GM19324 (cell line): ENCODE data around the gene XCR1.

Source experiments
- ATAC-seq: cut with Tn5 transposase; IDR thresholded peaks from one replicate; pipeline ENCODE4 v1.9.1; 2021; ENCODE audit warnings: mild to moderate bottlenecking, moderate library complexity; ENCODE audit not compliant: unreplicated experiment, low FRiP score

The XCR1 gene

DNA sequence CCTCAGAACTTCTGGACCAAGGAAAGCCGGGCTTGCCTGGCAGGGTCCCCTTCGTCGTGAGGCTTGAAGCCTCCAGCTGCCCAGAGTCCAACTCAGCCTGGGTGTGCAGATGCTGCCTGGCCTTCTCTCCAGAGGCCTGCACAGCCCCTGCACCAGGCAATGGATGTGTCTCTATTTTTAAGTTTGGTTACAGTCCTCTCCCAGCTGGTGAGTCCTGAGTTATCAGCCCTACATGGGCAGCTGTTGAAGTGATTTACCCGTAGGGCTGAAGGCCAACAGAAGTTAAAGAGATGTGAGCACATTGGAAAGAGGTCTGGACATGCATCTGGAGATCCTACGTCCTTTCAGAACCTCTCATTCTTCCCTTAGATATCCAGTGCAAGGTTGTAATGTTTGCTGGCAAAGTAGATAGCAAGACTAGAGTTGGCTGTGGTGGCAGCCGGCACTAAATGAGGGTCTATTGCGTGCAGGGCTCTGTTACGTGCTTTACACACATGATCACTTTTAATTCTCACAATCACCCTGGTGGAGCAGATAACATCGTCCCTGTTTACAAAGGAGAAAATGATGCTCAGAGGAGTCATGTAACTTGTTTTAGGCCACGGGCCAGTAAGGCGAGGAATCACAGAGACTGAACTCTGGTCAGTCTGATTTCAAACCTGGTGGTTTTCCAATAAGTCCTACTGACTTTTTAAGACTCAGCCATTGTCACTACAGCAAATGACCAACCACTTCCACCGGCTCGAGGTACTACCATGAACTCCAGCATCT is 41.6 kb downstream of the XCR1 start:
- ATAC-seq, result no peak

GRCh38 chr3:45984331-45985312 is 42.7 kb downstream of the XCR1 start:
- no peak for ATAC-seq

GRCh38 chr3:45983770-45984169 is 43.5 kb downstream of the XCR1 start:
- no peak for ATAC-seq

- no peak for ATAC-seq
Observed at GRCh38 chr3:45981346-45982074, 45.8 kb downstream of the XCR1 start.

GRCh38 chr3:45980819-45981218 is 46.5 kb downstream of the XCR1 start:
- ATAC-seq, result no peak

DNA sequence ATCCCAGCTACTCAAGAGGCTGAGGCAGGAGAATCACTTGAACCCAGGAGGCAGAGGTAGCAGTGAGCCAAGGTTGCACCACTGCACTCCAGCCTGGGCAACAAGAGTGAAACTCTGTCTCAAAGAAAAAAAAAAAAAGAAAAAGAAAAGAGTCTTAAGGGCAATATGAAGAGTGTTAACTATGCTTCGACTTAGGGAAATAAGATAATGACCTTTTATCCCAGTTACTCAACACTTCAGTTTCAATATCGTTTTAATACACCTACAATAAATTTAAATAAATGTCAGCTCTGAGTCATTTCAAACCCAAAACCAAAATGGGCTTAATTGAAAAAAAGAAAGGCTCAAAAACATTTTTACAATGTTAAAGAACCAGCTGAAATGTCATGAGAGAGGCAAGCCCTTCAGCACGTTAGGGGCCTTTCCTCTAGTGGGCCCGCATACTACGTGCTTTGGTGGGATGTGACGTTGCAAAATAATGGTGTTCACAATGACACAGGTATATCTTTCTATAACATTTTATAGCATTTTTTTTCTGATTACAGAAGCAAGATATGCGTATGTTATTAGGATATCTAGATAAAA is 47.0 kb downstream of the XCR1 start:
- ATAC-seq, result no peak

DNA sequence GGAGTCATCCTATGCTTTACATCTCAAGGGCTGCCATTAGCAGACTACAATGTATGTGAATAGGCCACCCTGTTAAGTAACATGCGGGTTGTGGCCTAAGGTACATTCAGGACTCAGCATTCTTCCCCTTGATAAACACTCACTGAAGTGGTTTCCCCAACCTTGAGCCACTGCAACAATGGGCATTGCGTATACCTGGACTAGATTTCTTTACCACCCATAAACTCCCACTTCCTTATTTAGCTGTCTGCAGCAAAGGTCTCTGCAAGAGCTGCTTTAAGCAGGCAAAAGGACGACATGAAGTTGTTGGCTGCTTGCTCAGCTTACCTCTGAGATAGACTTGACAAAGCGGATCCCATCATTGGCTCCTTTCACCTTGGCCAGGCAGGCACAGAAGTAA is 47.9 kb downstream of the XCR1 start:
- no peak for ATAC-seq

- no peak for ATAC-seq
Observed at GRCh38 chr3:45978006-45978761, 49.1 kb downstream of the XCR1 start.

DNA sequence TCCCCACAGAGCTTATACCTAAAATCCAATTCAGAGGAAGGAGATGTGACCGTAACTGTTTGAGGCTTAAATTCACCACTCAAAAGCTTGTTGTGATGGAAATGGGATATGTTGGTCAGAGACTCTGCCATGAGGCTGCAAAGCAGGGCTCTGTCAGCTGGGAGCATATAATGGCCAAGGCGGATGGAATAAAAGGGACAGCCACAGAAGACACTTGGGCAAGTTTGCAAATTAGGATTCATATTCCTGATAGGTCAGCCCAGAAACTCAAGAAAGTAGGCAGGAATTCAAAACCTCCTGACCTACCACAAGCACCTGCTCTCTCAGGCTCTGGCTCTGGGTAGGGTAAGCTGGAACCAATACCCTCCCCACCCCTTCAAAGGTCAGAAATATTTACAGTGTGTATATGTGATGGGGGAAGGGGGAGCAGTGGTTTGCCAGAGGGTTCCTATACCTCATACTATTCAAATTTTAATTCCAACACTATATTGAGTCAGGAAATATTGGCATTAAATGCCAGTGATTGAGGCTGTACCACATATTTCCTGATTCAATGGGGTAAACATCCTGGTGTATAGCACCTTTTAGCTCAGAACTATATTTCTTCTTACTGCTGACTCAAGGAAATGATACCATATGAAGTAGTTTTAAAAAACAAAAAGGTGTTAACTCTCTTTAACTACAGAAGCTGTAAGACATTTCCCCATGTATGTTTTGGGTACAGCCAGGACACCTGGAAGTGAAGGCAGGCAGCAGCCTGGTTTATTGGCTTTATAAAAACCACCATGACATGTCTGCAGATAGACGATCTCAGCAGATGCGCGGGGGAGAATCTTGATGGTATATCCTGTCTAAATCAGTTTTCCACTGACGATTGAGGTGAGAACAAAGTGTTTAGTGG is 50.8 kb downstream of the XCR1 start:
- ATAC-seq, result no peak

DNA sequence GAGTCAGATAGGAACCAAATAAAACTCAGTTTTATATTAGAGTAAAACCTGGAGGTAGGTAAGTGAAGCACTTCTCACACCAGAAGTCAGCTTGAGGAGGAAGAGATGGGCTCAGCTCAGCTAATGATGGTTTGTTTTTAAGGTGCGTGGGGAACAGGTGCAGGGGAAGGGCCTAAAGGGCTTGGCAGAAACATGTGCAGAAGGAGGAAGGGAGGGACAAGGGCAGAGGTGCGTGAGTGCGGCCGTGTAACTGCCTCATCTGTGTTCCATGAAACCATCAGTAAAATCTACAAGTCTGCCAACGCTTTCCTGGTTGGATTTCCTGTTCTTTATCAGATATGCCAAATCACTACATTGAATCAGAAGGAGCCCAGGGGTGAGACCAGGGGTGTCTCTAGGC is 51.6 kb downstream of the XCR1 start:
- no peak for ATAC-seq

DNA sequence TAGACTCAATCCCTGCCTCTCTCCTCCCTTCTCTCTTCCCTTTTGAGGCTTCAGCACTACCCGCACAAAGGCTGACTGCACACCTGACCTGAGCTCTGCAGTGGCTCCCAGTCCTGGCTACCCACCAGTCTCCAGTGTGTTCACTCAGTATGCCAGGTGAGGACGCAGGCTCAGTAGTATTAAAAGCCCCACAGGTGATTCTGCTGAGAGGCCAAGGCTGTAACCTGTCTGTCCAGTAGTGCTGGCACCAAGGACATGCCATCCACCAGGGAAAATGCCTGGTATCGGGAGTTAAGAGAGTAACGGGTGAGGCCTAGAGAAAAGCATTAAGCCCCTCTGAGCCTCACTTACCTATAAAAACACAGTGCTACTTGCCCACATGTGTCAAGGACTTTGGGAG is 52.6 kb downstream of the XCR1 start:
- no peak for ATAC-seq

DNA sequence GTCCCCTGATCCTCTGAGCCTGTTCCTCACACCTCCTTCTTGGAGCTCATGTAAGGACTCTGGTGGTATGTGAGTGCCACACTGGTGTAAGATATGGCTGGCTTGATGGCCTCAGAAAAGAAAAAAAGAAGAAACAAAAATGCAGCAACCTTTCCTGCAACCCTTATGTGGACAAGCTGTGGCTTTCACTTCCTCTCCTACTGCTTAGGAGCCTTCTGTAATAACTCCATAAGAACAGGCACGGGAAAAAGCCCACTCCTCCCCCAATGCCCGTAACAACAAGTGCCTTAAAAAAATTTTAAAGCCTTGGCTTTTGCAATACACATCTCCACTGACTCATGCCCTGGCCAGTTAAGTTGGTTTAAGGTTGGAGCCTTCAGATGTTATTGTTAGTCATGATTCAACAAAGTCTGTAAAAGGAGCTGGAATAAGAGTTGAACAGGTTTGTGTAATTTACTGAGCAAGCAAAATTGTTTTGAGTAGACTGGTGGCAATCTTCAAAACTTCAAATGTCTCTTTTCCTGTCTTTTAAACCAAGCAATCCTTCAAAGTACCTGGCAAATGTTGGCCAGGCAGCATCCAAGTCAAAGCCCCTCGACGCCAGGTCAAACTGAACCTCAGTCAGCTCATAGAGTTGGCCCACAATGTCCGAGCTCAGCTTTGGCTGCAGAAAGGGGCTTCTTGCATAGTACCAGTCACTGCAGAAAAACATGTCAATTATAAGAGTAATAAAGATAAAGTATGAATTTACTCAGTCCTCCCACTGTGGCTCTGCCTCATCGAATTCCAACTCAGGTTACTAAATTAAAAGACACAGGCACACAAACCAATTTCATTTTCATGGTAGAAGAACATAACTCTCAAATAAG is 54.5 kb downstream of the XCR1 start:
- no peak for ATAC-seq

DNA sequence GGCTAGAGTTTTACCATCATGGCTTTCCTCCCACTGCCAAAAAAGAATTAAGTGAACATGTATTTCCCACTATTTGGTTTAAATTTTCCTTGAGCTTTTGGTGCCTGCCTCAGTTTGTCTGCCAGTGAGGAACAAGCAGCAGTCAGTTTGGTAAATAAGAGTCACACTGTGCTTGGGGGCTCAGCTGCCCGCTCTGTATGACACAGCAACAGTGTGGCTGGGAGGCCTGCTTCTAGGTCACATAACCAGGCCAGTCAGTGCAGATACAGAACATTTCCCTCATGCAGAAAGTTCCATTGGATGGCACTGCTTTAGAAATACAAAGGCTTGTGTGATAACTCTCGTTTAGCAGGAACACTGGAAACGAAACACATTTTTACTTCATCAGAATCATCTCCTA is 57.3 kb downstream of the XCR1 start:
- ATAC-seq, result no peak

DNA sequence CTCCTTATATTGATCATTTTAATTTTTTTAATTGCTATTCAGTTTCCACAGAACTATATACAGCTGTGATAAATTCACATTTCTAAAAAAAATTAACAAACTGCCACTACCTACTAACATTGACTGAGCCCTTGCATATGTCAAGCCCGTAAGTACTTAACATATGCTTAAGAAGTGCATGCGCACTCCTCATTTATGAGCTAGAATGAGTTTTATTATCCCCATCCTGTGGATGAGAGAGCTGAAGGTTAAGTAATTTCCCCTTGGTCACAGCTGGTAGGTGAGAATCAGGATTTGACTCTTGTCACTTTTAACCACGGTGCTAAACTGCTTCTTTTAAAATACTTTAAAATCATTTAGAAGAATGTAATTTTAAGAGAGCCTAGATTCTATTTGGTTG is 58.2 kb downstream of the XCR1 start:
- no peak for ATAC-seq

DNA sequence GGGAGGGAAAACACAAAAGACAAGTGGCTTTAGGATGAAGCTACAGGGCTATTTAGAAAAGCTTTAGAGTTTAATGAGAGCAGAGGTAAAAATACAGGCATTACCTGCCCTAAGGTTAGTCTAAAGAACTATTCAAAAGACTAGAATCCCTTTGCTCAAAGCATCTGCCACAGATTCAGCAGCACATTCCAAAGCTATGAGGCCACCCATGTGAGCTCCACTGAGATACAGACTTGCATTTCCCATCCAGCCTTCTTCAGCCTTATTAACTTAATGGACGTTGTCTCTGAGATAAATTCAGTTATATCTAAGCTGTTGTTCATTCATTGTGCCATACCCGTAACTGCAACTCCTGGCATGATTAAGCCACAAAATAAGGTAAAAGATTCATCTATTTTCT is 58.6 kb downstream of the XCR1 start:
- no peak for ATAC-seq

- no peak for ATAC-seq
Observed at GRCh38 chr3:45968149-45968548, 59.1 kb downstream of the XCR1 start.

- ATAC-seq, result no peak
Observed at GRCh38 chr3:45967724-45968123, 59.6 kb downstream of the XCR1 start.
